Occipital lobe (tissue), 2 donors: ENCODE data around the gene LTB4R. TPM values are rescaled to one million over a fixed set of nuclear protein-coding genes. Genes with fewer than 3 reads are reported as not detected.
A peak's percentile ranks its signal among the peaks of the same experiment; 100 is the strongest.

Experiments used
- DNase-seq: peaks from one replicate; lab custom pipeline; 2025; lab: John Stamatoyannopoulos, UW
- total RNA-seq: library from RNA; depleted of rRNA; stranded (reverse); fragments of >200 nt; gene quantifications from one replicate; pipeline ENCODE4 v1.2.3, GENCODE V29; 2014

Gene LTB4R
- total RNA-seq: 1.6 TPM

- peak; percentile 34 for DNase-seq
Measured at GRCh38 chr14:24310646-24311604, at the start of gene LTB4R. TSS of gene LTB4R (plus strand) at chr14:24311502. CDS start at chr14:24315652, 4,150 bp downstream.

- no peak for DNase-seq
Measured at GRCh38 chr14:24261969-24262327, 49.4 kb upstream of the LTB4R start.

GRCh38 chr14:24262821-24263733 is 48.2 kb upstream of the LTB4R start, which contains the start of gene TGM1:
TSS of gene TGM1 (minus strand) at chr14:24263177. CDS start at chr14:24262352, 825 bp downstream.
- no peak for DNase-seq

GRCh38 chr14:24263848-24264247 is 47.5 kb upstream of the LTB4R start:
- no peak for DNase-seq

- no peak for DNase-seq
Measured at GRCh38 chr14:24264298-24264697, 47.0 kb upstream of the LTB4R start.

- DNase-seq: no peak
Measured at GRCh38 chr14:24266344-24267244, 44.7 kb upstream of the LTB4R start.

GRCh38 chr14:24267516-24267915 is 43.8 kb upstream of the LTB4R start:
- no peak for DNase-seq

GRCh38 chr14:24268225-24268624 is 43.1 kb upstream of the LTB4R start:
- DNase-seq: no peak

- no peak for DNase-seq
Measured at GRCh38 chr14:24269368-24269767, 41.9 kb upstream of the LTB4R start.

GRCh38 chr14:24269910-24270536 is 41.3 kb upstream of the LTB4R start:
- no peak for DNase-seq

GRCh38 chr14:24270537-24271133 is 40.7 kb upstream of the LTB4R start:
- DNase-seq: no peak

- DNase-seq: peak; percentile 76
Measured at GRCh38 chr14:24271134-24271833, 40.0 kb upstream of the LTB4R start, which contains the start of gene RABGGTA. TSS of gene RABGGTA (minus strand) at chr14:24271597. CDS start at chr14:24271115, 482 bp downstream.

GRCh38 chr14:24271834-24272263 is 39.5 kb upstream of the LTB4R start:
- DNase-seq: no peak

- no peak for DNase-seq
Measured at GRCh38 chr14:24272467-24272866, 38.8 kb upstream of the LTB4R start.

- no peak for DNase-seq
Measured at GRCh38 chr14:24273422-24273998, 37.8 kb upstream of the LTB4R start.

- no peak for DNase-seq
Measured at GRCh38 chr14:24274101-24274543, 37.2 kb upstream of the LTB4R start.

- no peak for DNase-seq
Measured at GRCh38 chr14:24277071-24277470, 34.2 kb upstream of the LTB4R start.

- DNase-seq: no peak
Measured at GRCh38 chr14:24277606-24278321, 33.5 kb upstream of the LTB4R start.
